Sigmoid colon (tissue), 4 donors: ENCODE results near the gene CCL1.

ENCODE experiments used
- CTCF ChIP-seq, 4 experiments: fragments of 450-650 bp in 3 of 4; fragments of 200-600 bp in 1 of 4; IDR thresholded peaks; one replicate each; pipeline ENCODE4 v1.5.1; 2016 to 2019; ENCODE audit warnings: antibody characterized with exemption in 4 of 4, mild to moderate bottlenecking in 3 of 4, moderate library complexity in 2 of 4
- POLR2A ChIP-seq, 2 donors: fragments of 450-650 bp; IDR thresholded peaks; one replicate each; pipeline ENCODE4 v1.6.1; 2016; ENCODE audit warnings: antibody characterized with exemption in 2 of 2, mild to moderate bottlenecking in 2 of 2, moderate library complexity in 2 of 2
- POLR2AphosphoS5 ChIP-seq, 4 donors: sonication (generic); formaldehyde crosslinking; IDR thresholded peaks; one replicate each; pipeline ENCODE4 v1.6.1; 2017; ENCODE audit warnings: antibody characterized with exemption in 4 of 4

DNA sequence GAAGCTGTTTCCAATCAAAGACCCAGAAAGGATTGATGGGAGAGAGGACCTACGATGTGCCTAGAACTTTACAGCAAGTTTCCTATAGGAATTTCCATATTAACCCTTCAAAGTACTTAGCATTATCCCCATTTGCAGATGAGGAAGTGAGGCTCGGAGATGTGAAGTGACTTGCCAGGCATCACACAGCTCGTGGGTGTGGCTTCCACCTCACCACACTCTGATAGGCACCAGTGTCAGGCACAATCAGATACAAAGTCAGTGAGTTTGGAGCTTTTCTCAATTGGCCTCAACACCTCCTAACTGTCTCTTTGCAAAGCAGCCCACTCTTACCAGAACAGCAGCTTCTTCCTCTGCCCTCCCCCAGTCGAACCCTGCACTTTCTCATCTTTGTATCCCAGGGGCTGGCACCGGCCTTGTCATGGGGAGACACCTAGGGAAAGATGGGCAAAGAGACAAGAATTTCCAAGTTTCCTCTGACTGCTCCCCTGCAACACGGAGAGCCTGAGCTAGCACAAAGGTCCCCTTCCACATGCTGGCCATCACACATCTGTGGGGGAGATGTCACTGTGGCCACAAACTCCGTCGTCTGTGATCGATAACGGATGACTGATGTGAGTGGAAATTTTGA lies 37.4 kb upstream of the CCL1 start:
- no peak for TF ChIP-seq CTCF (IDR thresholded peaks at IDR 0.05)
- no peak for TF ChIP-seq POLR2A (IDR thresholded peaks at IDR 0.05)
- no peak for TF ChIP-seq POLR2AphosphoS5 (IDR thresholded peaks at IDR 0.05)
